Tibial artery (tissue), 4 donors: Measurements from ENCODE around the gene AKAP5.

Experiments used
- DNase-seq, 2 donors: peaks; one replicate each; pipeline ENCODE4 v3.0.0-alpha.2; 2019
- H3K27ac ChIP-seq, 2 donors: fragments of 200-600 bp; sonication (generic) in 1 of 2; 1 replicate in 1 of 2; 2 replicates in 1 of 2; pipeline ENCODE4 v1.5.1; 2018 to 2019; ENCODE audit warnings: mild to moderate bottlenecking in 1 of 2
- H3K27me3 ChIP-seq, 2 donors: fragments of 200-600 bp; sonication (generic) in 1 of 2; one replicate each; pipeline versions ENCODE4 v1.5.1 to v1.6.0; 2016 to 2019
- H3K36me3 ChIP-seq, 3 donors: fragments of 200-600 bp; sonication (generic) in 2 of 3; one replicate each; pipeline ENCODE4 v1.5.1; 2016 to 2019; ENCODE audit warnings: mild to moderate bottlenecking in 2 of 3
- H3K4me1 ChIP-seq, 4 donors: fragments of 200-600 bp; sonication (generic) in 2 of 4; 1 replicate in 3 of 4; 2 replicates in 1 of 4; pipeline ENCODE4 v1.5.1; 2016 to 2019
- H3K4me3 ChIP-seq, 2 donors: fragments of 200-600 bp; sonication (generic) in 1 of 2; 1 replicate in 1 of 2; 2 replicates in 1 of 2; pipeline ENCODE4 v1.5.1; 2018 to 2019; ENCODE audit warnings: mild to moderate bottlenecking in 2 of 2
- H3K9me3 ChIP-seq, 3 donors: fragments of 200-600 bp; sonication (generic) in 1 of 3; one replicate each; pipeline ENCODE4 v1.5.1; 2016 to 2019
- intact Hi-C: fragments of 100-400 bp; cut with DNase I; formaldehyde crosslinking; loops from one replicate; pipeline ENCODE4 v1.15.0; 2023; ENCODE audit warnings: low total_unique reads
- TF ChIP-seq, protein P1 (sequence below), 2 experiments: fragments of 200-600 bp in 1 of 2; fragments of 450-650 bp in 1 of 2; IDR thresholded peaks; one replicate each; pipeline ENCODE4 v1.5.1; 2017 to 2019; ENCODE audit warnings: antibody characterized with exemption in 2 of 2, mild to moderate bottlenecking in 1 of 2, moderate library complexity in 1 of 2

AKAP5 gene

DNA sequence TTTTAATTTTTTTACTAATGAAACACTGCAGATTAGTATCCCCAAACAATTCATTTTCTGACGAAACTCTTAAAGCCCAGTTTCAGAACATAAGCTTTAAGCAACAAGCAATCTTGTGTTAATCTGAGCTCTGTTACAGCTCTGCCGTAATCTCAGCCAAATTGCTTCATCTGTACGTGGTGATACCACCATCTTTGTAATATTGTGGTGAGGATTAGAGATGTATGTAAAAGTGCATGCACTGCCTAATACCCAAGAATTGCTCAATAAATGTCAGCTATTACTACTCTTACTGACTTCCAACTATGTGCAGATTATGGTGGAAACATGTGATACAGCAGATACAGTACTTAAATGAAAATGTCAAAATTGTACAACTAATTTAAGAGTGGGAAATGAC, 1.8 kb downstream of the AKAP5 start:
- intact Hi-C loops, result no loop called here
- no peaks in the 10 kb centered on the region for H3K9me3 ChIP-seq
- no peaks in the 10 kb centered on the region for H3K27me3 ChIP-seq
- H3K4me1 ChIP-seq, result peaks cover 0 to 19% (median 7%) of the 10 kb centered on the region in 4 donors
- TF ChIP-seq, protein P1, sequence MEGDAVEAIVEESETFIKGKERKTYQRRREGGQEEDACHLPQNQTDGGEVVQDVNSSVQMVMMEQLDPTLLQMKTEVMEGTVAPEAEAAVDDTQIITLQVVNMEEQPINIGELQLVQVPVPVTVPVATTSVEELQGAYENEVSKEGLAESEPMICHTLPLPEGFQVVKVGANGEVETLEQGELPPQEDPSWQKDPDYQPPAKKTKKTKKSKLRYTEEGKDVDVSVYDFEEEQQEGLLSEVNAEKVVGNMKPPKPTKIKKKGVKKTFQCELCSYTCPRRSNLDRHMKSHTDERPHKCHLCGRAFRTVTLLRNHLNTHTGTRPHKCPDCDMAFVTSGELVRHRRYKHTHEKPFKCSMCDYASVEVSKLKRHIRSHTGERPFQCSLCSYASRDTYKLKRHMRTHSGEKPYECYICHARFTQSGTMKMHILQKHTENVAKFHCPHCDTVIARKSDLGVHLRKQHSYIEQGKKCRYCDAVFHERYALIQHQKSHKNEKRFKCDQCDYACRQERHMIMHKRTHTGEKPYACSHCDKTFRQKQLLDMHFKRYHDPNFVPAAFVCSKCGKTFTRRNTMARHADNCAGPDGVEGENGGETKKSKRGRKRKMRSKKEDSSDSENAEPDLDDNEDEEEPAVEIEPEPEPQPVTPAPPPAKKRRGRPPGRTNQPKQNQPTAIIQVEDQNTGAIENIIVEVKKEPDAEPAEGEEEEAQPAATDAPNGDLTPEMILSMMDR (IDR thresholded peaks at IDR 0.05), result no peak
- no peaks in the 10 kb centered on the region for H3K36me3 ChIP-seq
- H3K27ac ChIP-seq, result no peak overlapping the region
- DNase-seq, result no peak
- no peak overlapping the region for H3K4me3 ChIP-seq

DNA sequence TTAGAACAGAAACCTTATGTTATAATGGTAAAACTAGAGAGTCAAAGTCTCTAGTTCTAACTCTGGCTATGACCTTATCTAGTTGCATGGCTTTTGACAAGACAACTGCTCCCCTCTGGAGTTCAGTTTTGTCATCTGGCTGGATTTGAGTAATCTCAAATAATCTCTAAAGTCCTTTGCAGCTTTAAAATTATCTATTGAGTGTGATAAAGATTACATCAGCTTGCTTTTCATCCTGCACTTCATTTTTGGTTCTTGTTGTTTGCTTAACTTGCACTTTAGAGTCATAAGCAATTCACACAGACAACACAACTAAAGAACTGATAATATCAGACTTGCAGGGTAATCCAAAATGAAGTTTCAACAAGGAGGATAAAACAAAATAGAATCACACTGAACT, 2.3 kb downstream of the AKAP5 start:
- Histone ChIP-seq H3K4me1 (peaks cover 0 to 19% (median 7%) of the 10 kb centered on the region in 4 donors), H3K9me3 (no peaks in the 10 kb centered on the region), H3K27ac (no peak overlapping the region), H3K36me3 (no peaks in the 10 kb centered on the region), H3K27me3 (no peaks in the 10 kb centered on the region), H3K4me3 (no peak overlapping the region)
- intact Hi-C loops, result no loop called here
- DNase-seq, result no peak
- TF ChIP-seq, protein P1 (IDR thresholded peaks at IDR 0.05), result no peak

DNA sequence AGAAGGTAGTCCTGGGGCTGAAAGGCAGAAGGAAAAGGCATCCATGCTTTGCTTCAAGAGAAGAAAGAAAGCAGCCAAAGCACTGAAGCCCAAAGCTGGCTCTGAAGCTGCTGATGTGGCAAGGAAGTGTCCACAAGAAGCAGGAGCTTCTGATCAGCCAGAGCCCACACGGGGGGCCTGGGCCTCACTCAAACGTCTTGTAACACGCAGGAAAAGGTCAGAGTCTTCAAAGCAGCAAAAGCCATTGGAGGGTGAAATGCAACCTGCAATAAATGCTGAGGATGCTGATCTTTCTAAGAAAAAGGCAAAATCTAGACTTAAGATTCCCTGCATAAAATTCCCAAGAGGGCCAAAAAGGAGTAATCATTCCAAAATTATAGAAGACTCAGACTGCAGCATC, 3.2 kb downstream of the AKAP5 start:
- Histone ChIP-seq H3K9me3 (no peaks in the 10 kb centered on the region), H3K27me3 (no peaks in the 10 kb centered on the region), H3K36me3 (no peaks in the 10 kb centered on the region), H3K4me3 (no peak overlapping the region), H3K27ac (no peak overlapping the region), H3K4me1 (peaks cover 0 to 19% (median 7%) of the 10 kb centered on the region in 4 donors)
- TF ChIP-seq, protein P1 (IDR thresholded peaks at IDR 0.05), result no peak
- DNase-seq, result no peak
- intact Hi-C loops, result no loop called here

DNA sequence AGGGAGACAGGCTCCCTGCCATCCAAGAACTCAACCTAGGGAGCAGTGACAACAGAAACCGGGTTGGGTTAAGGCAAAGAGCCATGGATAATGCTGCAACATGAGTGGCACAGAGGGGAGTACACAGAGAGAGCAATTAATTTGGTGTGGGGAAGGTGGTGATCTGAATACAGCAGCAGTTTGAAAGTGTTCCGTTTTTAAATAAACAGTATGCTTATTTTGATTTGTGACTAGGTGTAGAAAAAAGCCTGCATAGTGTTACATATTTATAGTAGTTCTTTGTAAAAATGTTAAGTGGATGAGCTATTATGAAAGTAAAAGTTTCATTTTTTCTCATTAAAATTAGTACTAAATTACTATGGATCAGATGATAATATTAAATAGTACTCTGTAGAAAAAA, 8.7 kb downstream of the AKAP5 start:
- intact Hi-C loops, result no loop called here

DNA sequence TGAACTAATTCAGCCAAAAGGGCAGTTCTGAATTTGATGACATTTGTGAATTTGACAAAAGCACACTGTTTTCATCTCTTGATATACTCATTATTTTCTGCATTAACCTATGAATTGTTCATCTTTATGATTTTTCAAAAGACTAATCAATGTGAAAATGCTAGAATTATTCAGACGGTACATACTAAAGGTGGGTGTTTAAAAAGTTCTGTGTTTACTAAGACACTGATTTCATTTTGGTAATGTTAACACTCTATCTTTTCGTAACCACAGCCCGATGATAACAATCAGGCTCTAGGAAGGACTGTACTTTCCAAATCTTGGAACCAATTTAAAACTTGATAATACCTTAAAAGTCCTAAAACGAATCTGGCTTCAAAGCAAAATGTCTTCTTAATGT, 9.4 kb downstream of the AKAP5 start:
- Histone ChIP-seq H3K27ac (no peak overlapping the region), H3K27me3 (no peaks in the 10 kb centered on the region), H3K4me1 (no peaks in the 10 kb centered on the region), H3K36me3 (no peaks in the 10 kb centered on the region), H3K9me3 (no peaks in the 10 kb centered on the region), H3K4me3 (no peak overlapping the region)
- TF ChIP-seq, protein P1 (IDR thresholded peaks at IDR 0.05), result no peak
- intact Hi-C loops, result loop anchor here (5.0 kb wide), 2 partner anchors 42 to 132 kb away; no protein-coding TSS in a partner anchor
- no peak for DNase-seq

More for the DNA sequence above, 8.7 kb downstream of the AKAP5 start:
- Histone ChIP-seq H3K36me3 (no peaks in the 10 kb centered on the region), H3K4me3 (no peak overlapping the region), H3K9me3 (no peaks in the 10 kb centered on the region), H3K27me3 (no peaks in the 10 kb centered on the region), H3K27ac (no peak overlapping the region), H3K4me1 (no peaks in the 10 kb centered on the region)
- DNase-seq, result no peak
- TF ChIP-seq, protein P1 (IDR thresholded peaks at IDR 0.05), result no peak
